ENCODE results near the gene PYGM. TPM values are rescaled to one million over a fixed set of nuclear protein-coding genes. Genes with fewer than 3 reads are reported as not detected.

Gene PYGM
- total and polyA plus RNA-seq, 7 experiments from 2014 or later = 0.26 to 16.2 (median 12.3) TPM

DNA sequence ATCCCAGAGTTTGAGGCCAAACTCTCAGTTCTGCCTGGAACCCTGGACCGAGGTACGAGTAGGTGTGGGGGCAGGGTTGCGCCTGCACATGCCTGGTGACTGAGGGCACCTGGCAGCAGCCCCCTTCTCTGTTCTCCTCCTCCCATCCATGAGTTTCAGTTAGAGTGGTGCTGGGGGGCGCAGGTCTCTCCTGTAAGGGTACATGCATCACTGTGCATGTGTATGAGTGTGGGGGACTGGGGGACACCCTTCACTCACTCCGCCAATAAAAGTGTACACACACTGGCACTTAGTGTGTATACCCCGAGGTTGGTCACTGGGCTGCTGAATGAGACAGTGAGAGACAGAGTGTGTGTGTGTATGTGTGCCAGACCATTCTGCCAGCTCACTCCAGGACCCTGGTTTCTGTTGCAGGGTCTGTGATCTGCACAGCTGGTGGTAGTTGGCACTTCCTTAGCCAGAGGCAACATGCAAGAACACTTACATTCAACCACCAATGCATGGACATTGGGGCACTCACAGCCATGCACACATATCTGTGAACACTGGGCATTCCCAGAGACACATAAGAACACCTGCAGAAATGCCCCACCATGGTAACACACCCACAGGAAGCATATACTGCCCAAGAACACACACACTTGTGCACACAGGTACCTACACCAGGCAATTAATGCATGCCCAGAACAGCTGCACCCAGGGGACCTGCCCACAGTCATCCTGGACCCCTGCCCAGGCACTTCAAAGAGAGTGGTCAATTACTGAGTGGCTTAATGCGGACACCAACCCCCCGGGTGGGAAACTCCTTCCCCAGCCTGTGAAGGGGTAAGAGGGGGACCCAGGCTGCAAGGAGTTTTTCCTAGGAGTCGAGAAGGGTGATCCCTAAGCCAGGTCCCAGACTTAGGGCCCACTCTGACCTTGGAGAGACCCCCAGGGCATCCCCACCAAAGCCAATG lies 35.6 kb downstream of the PYGM start:
- ChIA-PET POLR2A (interaction anchor here (1.0 to 1.1 kb wide), 3 partner anchors 16 to 110 kb away, joined by 3 to 6 read pairs (median 3); no protein-coding TSS in a partner anchor), CTCF (interaction anchor here (1.1 kb wide), 1 partner anchor 31 kb away, joined by 3 read pairs; no protein-coding TSS in a partner anchor)
- Histone ChIP-seq H3K4me1 (ENCODE audit: control insufficient read depth in 2 of 2, insufficient read depth in 2 of 2, low read length in 2 of 2) (peaks cover 0 to 5% of the 10 kb centered on the region in 2 donors), H3K4me3 (ENCODE audit: low read length) (no peak overlapping the region), H3K27me3 (ENCODE audit: control insufficient read depth in 2 of 2, insufficient read depth in 2 of 2, low read length in 2 of 2) (peaks cover 0 to 5% of the 10 kb centered on the region in 2 donors), H3K9me3 (ENCODE audit: control insufficient read depth in 2 of 3, low read length in 3 of 3) (no peaks in the 10 kb centered on the region), H3K27ac (ENCODE audit: low read depth, low read length) (peak overlapping the region; percentile 81), H3K36me3 (ENCODE audit: control insufficient read depth in 2 of 3, insufficient read depth in 3 of 3, low read length in 3 of 3) (peaks cover 0 to 33% (median 6%) of the 10 kb centered on the region in 3 experiments)
- H3K4me1 Mint-ChIP-seq = peaks cover 0 to 22% (median 16%) of the 10 kb centered on the region in 7 donors
- no peak for ATAC-seq
- peaks cover 0 to 15% (median 0%) of the 10 kb centered on the region in 5 donors for H3K36me3 Mint-ChIP-seq
- H3K9me3 Mint-ChIP-seq = no peaks in the 10 kb centered on the region
- no peak for DNase-seq
- H3K27ac Mint-ChIP-seq = peak overlapping the region in 8 of 9 donors; percentile 23 to 79 (median 60)
- H3K27me3 Mint-ChIP-seq = peaks cover 10 to 35% (median 17%) of the 10 kb centered on the region in 5 donors
- H3K4me3 Mint-ChIP-seq = peak overlapping the region; percentile 36 to 79 (median 66)
- intact Hi-C loops (cut with micrococcal nuclease) = loop anchor here (1.0 kb wide), 3 partner anchors 18 to 36 kb away; no protein-coding TSS in a partner anchor

DNA sequence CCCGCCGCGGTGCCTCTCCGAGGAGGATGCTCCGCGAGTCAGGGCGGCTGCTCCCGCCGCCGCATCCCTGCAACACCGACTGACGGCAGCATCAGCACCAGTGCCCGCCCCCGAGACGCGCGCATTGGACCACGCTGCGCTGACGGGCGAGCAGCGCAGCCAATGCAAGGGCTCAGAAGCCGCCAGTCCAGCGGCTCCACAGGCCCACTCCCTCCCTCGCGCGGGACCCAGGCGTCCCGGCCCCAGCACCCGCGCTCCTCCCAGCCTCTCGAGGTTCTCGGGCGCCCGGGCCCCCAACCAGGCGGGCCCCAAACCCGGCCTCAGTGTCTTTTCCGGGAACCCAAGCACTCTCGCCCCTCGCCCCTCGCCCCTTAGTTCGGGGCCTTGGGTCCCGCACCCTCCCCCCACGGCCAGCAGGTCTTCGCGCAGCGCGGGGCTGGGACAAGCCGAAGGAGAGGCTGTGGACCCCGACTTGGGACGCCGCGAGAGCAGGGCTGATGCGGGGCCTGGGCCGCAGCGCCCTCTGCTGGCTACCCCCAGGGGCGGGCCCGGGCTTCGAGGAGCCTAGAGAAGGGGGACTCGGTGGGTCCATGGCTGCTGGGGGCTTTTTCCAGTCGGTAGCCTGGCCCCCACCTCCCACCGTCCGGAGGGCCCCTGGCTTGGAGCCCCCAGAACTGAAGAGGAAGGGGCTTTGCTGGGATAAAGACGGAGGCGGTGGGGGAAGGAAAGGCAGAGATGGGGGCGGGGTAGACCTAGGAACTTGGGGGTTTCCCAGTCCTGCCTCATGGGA lies 36.5 kb downstream of the PYGM start, which contains the start of gene NRXN2:
NRXN2 (minus strand) TSS at position 81 of the 790 bp plus-strand sequence. CDS start 9,498 bp downstream, outside the sequence.
- Histone ChIP-seq H3K36me3 (ENCODE audit: control insufficient read depth in 2 of 3, insufficient read depth in 3 of 3, low read length in 3 of 3) (peaks cover 0 to 25% (median 0%) of the 10 kb centered on the region in 3 experiments), H3K27ac (ENCODE audit: low read depth, low read length) (peak within 1 kb of the TSS; percentile 81), H3K4me1 (ENCODE audit: control insufficient read depth in 2 of 2, insufficient read depth in 2 of 2, low read length in 2 of 2) (peaks cover 0 to 5% of the 10 kb centered on the region in 2 donors), H3K4me3 (ENCODE audit: low read length) (peak within 1 kb of the TSS; percentile 71), H3K27me3 (ENCODE audit: control insufficient read depth in 2 of 2, insufficient read depth in 2 of 2, low read length in 2 of 2) (peaks cover 0 to 5% of the 10 kb centered on the region in 2 donors), H3K9me3 (ENCODE audit: control insufficient read depth in 2 of 3, low read length in 3 of 3) (no peaks in the 10 kb centered on the region)
- ATAC-seq = peak; percentile 93
- POLR2A ChIA-PET = interaction anchor here (1.0 kb wide), 1 partner anchor 19 kb away, joined by 3 read pairs; no protein-coding TSS in a partner anchor
- peaks cover 0 to 22% (median 16%) of the 10 kb centered on the region in 7 donors for H3K4me1 Mint-ChIP-seq
- intact Hi-C loops (cut with micrococcal nuclease) = loop anchor here (1.0 kb wide), 3 partner anchors 19 to 35 kb away; no protein-coding TSS in a partner anchor
- H3K9me3 Mint-ChIP-seq = no peaks in the 10 kb centered on the region
- H3K36me3 Mint-ChIP-seq = peaks cover 0 to 10% (median 0%) of the 10 kb centered on the region in 5 donors
- CTCF ChIA-PET = no interaction called here
- H3K27ac Mint-ChIP-seq = peak within 1 kb of the TSS in 8 of 9 donors; percentile 23 to 79 (median 62)
- DNase-seq = peak; percentile 72 to 86 (median 80)
- H3K27me3 Mint-ChIP-seq = peaks cover 10 to 42% (median 17%) of the 10 kb centered on the region in 5 donors
- H3K4me3 Mint-ChIP-seq = peak within 1 kb of the TSS; percentile 36 to 79 (median 66)

GRCh38 chr11:64722141-64723065 lies 37.4 kb downstream of the PYGM start:
- ATAC-seq (no peak), DNase-seq (no peak)
- peak overlapping the region in 8 of 10 donors; percentile 11 to 61 (median 45) for H3K4me3 Mint-ChIP-seq
- H3K4me1 Mint-ChIP-seq = peaks cover 0 to 23% (median 16%) of the 10 kb centered on the region in 7 donors
- Histone ChIP-seq H3K4me1 (ENCODE audit: control insufficient read depth in 2 of 2, insufficient read depth in 2 of 2, low read length in 2 of 2) (peaks cover 0 to 5% of the 10 kb centered on the region in 2 donors), H3K36me3 (ENCODE audit: control insufficient read depth in 2 of 3, insufficient read depth in 3 of 3, low read length in 3 of 3) (peaks cover 0 to 16% (median 0%) of the 10 kb centered on the region in 3 experiments), H3K27ac (ENCODE audit: low read depth, low read length) (no peak overlapping the region), H3K4me3 (ENCODE audit: low read length) (no peak overlapping the region), H3K9me3 (ENCODE audit: control insufficient read depth in 2 of 3, low read length in 3 of 3) (no peaks in the 10 kb centered on the region), H3K27me3 (ENCODE audit: control insufficient read depth in 2 of 2, insufficient read depth in 2 of 2, low read length in 2 of 2) (peaks cover 0 to 5% of the 10 kb centered on the region in 2 donors)
- peaks cover 0 to 4% (median 0%) of the 10 kb centered on the region in 5 donors for H3K36me3 Mint-ChIP-seq
- no peaks in the 10 kb centered on the region for H3K9me3 Mint-ChIP-seq
- intact Hi-C loops (cut with micrococcal nuclease) = loop anchor here (1.0 kb wide), 3 partner anchors 20 to 34 kb away; no protein-coding TSS in a partner anchor
- H3K27me3 Mint-ChIP-seq = peaks cover 13 to 51% (median 23%) of the 10 kb centered on the region in 5 donors
- H3K27ac Mint-ChIP-seq = peak overlapping the region in 1 of 9 donors; percentile 21
- CTCF ChIA-PET = interaction anchor here (1.2 to 1.4 kb wide), 2 partner anchors 18 to 50 kb away, joined by 3 to 4 read pairs; no protein-coding TSS in a partner anchor
- POLR2A ChIA-PET = interaction anchor here (0.8 to 1.1 kb wide), 3 partner anchors 14 to 23 kb away, joined by 3 to 4 read pairs (median 3); no protein-coding TSS in a partner anchor

- peaks cover 0 to 5% (median 0%) of the 10 kb centered on the region in 3 experiments for H3K36me3 ChIP-seq (ENCODE audit: control insufficient read depth in 2 of 3, insufficient read depth in 3 of 3, low read length in 3 of 3)
- no peak overlapping the region for H3K4me3 ChIP-seq (ENCODE audit: low read length)
- peaks cover 0 to 5% of the 10 kb centered on the region in 2 donors for H3K4me1 ChIP-seq (ENCODE audit: control insufficient read depth in 2 of 2, insufficient read depth in 2 of 2, low read length in 2 of 2)
- DNase-seq (no peak), ATAC-seq (no peak)
- Mint-ChIP-seq H3K27ac (peak overlapping the region in 1 of 9 donors; percentile 81), H3K9me3 (no peaks in the 10 kb centered on the region), H3K4me3 (no peak overlapping the region), H3K4me1 (peaks cover 0 to 23% (median 16%) of the 10 kb centered on the region in 7 donors), H3K27me3 (peaks cover 18 to 61% (median 32%) of the 10 kb centered on the region in 5 donors), H3K36me3 (no peaks in the 10 kb centered on the region)
- H3K27ac ChIP-seq (ENCODE audit: low read depth, low read length) = no peak overlapping the region
- CTCF ChIA-PET = interaction anchor here (0.6 to 1.4 kb wide), 3 partner anchors 19 to 400 kb away, joined by 3 to 4 read pairs (median 3); no protein-coding TSS in a partner anchor
- intact Hi-C loops (cut with micrococcal nuclease) = no loop called here
- POLR2A ChIA-PET = no interaction called here
- no peaks in the 10 kb centered on the region for H3K9me3 ChIP-seq (ENCODE audit: control insufficient read depth in 2 of 3, low read length in 3 of 3)
- H3K27me3 ChIP-seq (ENCODE audit: control insufficient read depth in 2 of 2, insufficient read depth in 2 of 2, low read length in 2 of 2) = peaks cover 2 to 5% of the 10 kb centered on the region in 2 donors
Measured at GRCh38 chr11:64721359-64721699, 38.4 kb downstream of the PYGM start.

- POLR2A ChIA-PET = no interaction called here
- Histone ChIP-seq H3K36me3 (ENCODE audit: control insufficient read depth in 2 of 3, insufficient read depth in 3 of 3, low read length in 3 of 3) (peaks cover 0 to under 1% (median 0%) of the 10 kb centered on the region in 3 experiments), H3K27ac (ENCODE audit: low read depth, low read length) (no peak overlapping the region), H3K27me3 (ENCODE audit: control insufficient read depth in 2 of 2, insufficient read depth in 2 of 2, low read length in 2 of 2) (peaks cover 2 to 5% of the 10 kb centered on the region in 2 donors), H3K4me1 (ENCODE audit: control insufficient read depth in 2 of 2, insufficient read depth in 2 of 2, low read length in 2 of 2) (peaks cover 0 to 5% of the 10 kb centered on the region in 2 donors), H3K9me3 (ENCODE audit: control insufficient read depth in 2 of 3, low read length in 3 of 3) (no peaks in the 10 kb centered on the region), H3K4me3 (ENCODE audit: low read length) (no peak overlapping the region)
- no peaks in the 10 kb centered on the region for H3K9me3 Mint-ChIP-seq
- intact Hi-C loops (cut with micrococcal nuclease) = no loop called here
- CTCF ChIA-PET = interaction anchor here (0.6 kb wide), 1 partner anchor 400 kb away, joined by 3 read pairs; no protein-coding TSS in a partner anchor
- ATAC-seq = no peak
- peak overlapping the region in 2 of 9 donors; percentile 7 to 81 for H3K27ac Mint-ChIP-seq
- peak overlapping the region in 2 of 10 donors; percentile 34 to 70 for H3K4me3 Mint-ChIP-seq
- peaks cover 18 to 67% (median 36%) of the 10 kb centered on the region in 5 donors for H3K27me3 Mint-ChIP-seq
- H3K36me3 Mint-ChIP-seq = no peaks in the 10 kb centered on the region
- H3K4me1 Mint-ChIP-seq = peaks cover 0 to 23% (median 16%) of the 10 kb centered on the region in 7 donors
- no peak for DNase-seq
Measured at GRCh38 chr11:64720640-64721358, 39.0 kb downstream of the PYGM start.
